ENCODE measurements around the gene TFAP2C. TPM values are rescaled to one million over a fixed set of nuclear protein-coding genes. Genes with fewer than 3 reads are reported as not detected.

The TFAP2C gene
- total and polyA plus RNA-seq, 2 donors (not counting 3 experiments of a cell fraction or from before 2014, with no cell fraction given): 0.06 TPM; not detected in 1

GRCh38 chr20:56676001-56676400, 46.9 kb downstream of the TFAP2C start:
- CTCF ChIA-PET: no interaction called here
- Histone ChIP-seq H3K4me2 (ENCODE audit: insufficient read depth, low read length) (no peak overlapping the region), H3K27ac (ENCODE audit: insufficient read depth, low read depth, low read length) (no peak overlapping the region), H2AFZ (ENCODE audit: low read depth, low read length) (no peak overlapping the region), H3K27me3 (ENCODE audit: control insufficient read depth in 2 of 2, insufficient read depth in 2 of 2, low read length in 2 of 2) (no peaks in the 10 kb centered on the region), H3K4me3 (replicated peaks in 1 of 3; ENCODE audit: insufficient read depth in 1 of 3, low read depth in 1 of 3, low read length in 3 of 3) (no peak overlapping the region), H3K4me1 (ENCODE audit: control insufficient read depth, extremely low read depth, insufficient read depth, low read length) (no peaks in the 10 kb centered on the region), H4K20me1 (replicated peaks; ENCODE audit: control insufficient read depth, extremely low read depth, insufficient read depth, low read length) (no peaks in the 10 kb centered on the region), H3K9me3 (replicated peaks; ENCODE audit: control insufficient read depth, insufficient read depth, low read length) (no peaks in the 10 kb centered on the region), H3K9me1 (replicated peaks; ENCODE audit: control insufficient read depth, extremely low read depth, insufficient read depth, low read length) (no peaks in the 10 kb centered on the region), H3K79me2 (ENCODE audit: control insufficient read depth, insufficient read depth, low read length) (no peaks in the 10 kb centered on the region), H3K9ac (replicated peaks; ENCODE audit: extremely low read depth, insufficient read depth, low read length) (no peak overlapping the region), H3K36me3 (ENCODE audit: control insufficient read depth in 2 of 2, extremely low read depth in 1 of 2, insufficient read depth in 2 of 2, low read length in 2 of 2) (no peaks in the 10 kb centered on the region)
- BruUV-seq (replicated peaks): no TSS peak
- POLR2A ChIA-PET: no interaction called here
- no peak for FAIRE-seq
- DNase-seq (ENCODE audit: low read depth, low spot score): no peak
- dilution Hi-C loops (cut with MboI; ENCODE audit: extremely low pct_ligation_motif_present, low sequenced_read_pairs): no loop called here
- no peak for TF ChIP-seq POLR2A (IDR thresholded peaks at IDR 0.05; ENCODE audit: low read depth, low read length)
- no peak for TF ChIP-seq POLR2AphosphoS5 (IDR thresholded peaks at IDR 0.05; ENCODE audit: insufficient read depth, low read depth, low read length)
- no peak for TF ChIP-seq MAX (IDR thresholded peaks at IDR 0.05; ENCODE audit: insufficient read depth, insufficient read length)
- no peak for TF ChIP-seq FOS (IDR thresholded peaks at IDR 0.05; ENCODE audit: borderline replicate concordance, insufficient read depth, low read length)
- no peak for TF ChIP-seq EZH2 (IDR thresholded peaks at IDR 0.05; ENCODE audit: borderline replicate concordance, low read depth, low read length, severe bottlenecking)
- TF ChIP-seq GATA2 (IDR thresholded peaks at IDR 0.05; ENCODE audit: insufficient read depth, insufficient read length, low read depth, low read length): no peak
- no peak for TF ChIP-seq JUN (IDR thresholded peaks at IDR 0.05; ENCODE audit: borderline replicate concordance, insufficient read depth, insufficient read length, low read depth)
- TF ChIP-seq MYC (IDR thresholded peaks at IDR 0.05; ENCODE audit: low read depth, low read length): no peak
- no peak for TF ChIP-seq CTCF (IDR thresholded peaks at IDR 0.05; ENCODE audit: extremely low read depth in 1 of 2, insufficient read depth in 1 of 2, low read depth in 1 of 2, low read length in 2 of 2)
- intact Hi-C loops (cut with micrococcal nuclease): no loop called here

Measured in endothelial cell of umbilical vein (primary cell).